Left forelimb (tissue), 1 donor: ENCODE data around the gene HYCC1.
"Not testable (repeated sequence)": the region's sequence is repeated elsewhere in the genome, so short reads cannot be mapped to it uniquely, and the experiment has no call there.

Experiments used
- DNase-seq: peaks from one replicate; pipeline ENCODE4 v3.0.0-alpha.2; 2018; ENCODE audit warnings: low spot score

Gene HYCC1

DNA sequence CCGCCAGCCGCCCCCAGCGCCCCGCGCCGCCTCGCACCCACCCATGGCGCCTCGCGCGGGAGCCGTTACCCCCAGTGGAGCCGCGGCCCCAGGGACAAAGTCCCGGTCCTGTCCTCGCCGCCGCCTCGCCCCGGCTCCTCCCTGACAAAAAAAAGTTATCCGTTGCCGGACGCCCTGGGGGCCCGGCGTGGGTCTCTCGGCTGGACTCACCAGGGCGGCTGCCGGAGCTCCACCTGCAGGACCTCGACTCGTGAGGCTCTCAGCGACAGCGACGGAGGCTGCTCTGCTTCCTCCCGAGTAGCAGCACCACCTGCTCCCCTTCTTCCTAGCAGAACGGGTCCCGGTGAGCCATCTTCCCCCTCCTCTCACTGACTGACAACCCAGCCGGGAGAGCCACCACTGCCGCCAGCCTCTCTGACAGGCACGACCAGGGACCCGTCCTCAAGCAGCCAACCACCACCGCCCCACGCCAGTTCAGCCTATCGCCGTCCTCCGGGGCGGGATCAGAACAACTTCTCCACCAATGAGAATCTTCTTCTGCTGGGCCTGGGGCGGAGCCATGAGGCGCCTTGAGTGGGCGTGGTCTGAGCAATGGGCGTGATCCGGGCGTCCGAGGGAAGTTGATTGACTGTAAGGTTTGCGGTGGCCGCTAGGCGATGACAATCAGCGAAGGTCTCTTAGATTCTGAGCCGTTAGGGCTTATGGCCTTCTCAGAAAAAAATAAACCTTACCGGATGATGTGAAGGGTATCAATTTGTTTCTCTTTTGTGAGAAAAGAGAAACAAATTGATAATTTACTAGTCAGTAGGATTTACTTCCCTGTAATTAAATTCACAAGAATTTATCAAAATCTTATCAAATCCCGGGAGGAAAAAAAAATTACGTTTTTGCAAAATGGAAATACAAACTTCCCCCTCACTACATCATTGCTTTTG lies at the start of gene HYCC1:
Gene HYCC1, minus strand, starts transcription at position 416 of the 935 bp plus-strand sequence. CDS start 23,019 bp downstream, outside the sequence.
- peak; percentile 99 for DNase-seq

DNA sequence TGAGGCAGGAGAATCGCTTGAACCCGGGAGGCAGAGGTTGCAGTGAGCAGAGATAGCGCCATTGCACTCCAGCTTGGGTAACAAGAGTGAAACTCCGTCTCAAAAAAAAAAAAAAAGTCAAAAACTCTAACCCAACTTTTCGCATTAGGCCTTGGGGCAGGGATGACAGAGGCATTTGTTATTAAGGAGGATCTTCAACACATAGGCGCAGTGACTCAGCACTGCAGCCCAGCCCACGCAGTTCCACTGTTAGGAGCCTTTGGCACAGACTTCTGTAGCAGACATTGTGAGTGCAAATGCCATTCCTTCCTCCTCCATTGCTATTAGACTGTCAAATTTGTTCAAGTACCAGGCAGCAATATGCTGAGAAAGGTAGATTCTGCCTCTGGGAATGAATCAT lies 48.5 kb upstream of the HYCC1 start:
- no peak for DNase-seq

DNA sequence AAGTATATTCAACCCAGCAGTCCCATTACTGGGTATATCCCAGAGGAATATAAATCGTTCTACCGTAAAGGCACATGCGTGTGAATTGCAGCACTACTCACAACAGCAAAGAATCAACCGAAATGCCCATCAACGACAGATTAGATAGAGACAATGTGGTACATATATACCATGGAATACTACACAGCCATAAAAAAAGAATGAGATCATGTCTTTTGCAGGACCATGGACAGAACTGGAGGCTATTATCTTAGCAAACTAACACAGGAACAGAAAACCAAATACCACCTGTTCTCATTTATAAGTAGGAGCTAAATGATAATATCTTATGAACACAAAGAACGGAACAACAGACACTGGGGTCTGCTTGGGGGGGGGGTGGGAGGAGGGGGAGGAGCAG lies 47.4 kb upstream of the HYCC1 start:
- DNase-seq: no peak

DNA sequence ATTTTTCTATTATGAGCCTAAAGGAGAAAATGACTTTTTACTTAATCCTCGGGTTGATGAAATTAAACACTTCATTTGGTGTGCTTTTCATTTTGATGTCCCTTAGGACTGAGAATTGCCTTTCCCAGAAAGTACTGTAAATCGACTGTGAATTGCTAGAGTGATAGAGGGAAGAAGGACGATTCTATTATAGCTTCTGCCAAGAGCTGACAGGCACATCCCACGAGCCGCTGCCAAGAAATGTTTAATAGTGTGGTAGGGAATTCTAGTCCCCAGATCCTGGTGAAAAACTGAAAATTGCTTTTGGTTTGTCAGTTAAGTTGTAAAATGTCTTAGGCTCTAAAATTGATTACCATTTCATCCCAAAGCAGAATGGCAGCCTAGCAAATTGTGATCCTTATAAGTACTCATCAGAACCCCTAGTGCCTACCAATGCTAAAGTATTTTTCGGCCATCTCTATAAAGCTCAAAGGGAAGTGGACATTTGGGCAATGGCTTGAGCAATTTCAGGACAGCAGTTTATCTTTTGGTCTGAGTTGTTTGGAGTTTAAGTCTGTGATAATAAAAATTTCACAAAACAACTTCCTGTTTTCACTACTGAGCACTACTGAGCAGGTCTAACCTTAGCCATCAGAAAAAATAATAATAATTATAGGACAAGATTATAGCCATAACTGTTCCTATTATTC lies 44.6 kb upstream of the HYCC1 start:
- DNase-seq: no peak

DNA sequence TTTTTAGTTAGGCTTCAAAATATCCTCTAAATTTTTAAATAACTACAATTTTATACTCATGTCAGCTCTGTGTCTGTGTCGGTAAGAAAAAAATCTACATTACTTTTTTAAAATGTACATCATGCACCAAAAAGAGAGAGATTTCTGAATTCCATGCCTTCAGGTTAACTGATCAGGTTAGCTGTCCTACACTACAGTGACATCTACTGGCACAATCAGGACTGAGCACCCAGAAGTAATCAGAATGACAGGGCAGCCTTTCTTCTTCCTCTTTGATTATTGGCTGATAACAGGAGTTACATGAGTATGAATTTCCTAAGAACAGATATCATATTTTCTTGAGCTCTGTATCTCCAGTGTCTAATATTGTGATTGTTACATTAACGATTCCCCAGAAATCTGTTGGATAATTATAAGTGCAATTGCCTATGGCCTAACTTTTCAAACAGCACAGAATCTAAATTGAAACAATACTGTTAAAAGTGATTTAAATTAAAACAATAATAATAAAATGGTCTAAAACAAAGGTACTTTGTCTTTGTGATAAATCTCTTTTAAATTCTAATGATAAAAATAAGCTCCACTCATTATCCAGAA lies 41.8 kb upstream of the HYCC1 start:
- no peak for DNase-seq

DNA sequence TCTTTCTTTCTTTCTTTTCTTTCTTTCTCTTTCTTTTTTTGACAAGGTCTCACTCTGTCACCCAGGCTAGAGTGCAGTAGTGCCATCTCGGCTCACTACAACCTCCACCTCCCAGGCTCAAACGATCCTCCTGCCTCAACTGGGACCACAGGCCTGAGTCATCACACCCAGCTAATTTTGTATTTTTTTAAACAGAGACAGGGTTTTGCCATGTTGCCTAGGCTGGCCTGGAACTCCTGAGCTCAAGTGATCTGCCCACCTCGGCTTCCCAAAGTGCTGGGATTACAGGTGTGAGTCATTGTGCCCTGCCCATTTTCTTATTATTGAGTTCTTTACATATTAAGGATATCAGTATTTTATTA lies 37.2 kb upstream of the HYCC1 start:
- not testable (repeated sequence) for DNase-seq

DNA sequence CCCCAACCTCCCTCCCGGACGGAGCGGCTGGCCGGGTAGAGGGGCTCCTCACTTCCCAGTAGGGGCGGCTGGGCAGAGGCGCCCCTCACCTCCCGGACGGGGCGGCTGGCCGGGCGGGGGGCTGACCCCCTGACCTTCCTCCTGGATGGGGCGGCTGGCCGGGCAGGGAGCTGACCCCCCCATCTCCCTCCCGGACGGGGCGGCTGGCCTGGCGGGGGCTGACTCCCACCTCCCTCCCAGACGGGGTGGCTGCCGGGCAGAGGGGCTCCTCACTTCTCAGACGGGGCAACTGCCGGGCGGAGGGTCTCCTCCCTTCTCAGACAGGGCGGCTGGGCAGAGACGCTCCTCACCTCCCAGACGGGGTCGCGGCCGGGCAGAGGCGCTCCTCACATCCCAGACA lies 32.4 kb upstream of the HYCC1 start:
- DNase-seq: not testable (repeated sequence)

DNA sequence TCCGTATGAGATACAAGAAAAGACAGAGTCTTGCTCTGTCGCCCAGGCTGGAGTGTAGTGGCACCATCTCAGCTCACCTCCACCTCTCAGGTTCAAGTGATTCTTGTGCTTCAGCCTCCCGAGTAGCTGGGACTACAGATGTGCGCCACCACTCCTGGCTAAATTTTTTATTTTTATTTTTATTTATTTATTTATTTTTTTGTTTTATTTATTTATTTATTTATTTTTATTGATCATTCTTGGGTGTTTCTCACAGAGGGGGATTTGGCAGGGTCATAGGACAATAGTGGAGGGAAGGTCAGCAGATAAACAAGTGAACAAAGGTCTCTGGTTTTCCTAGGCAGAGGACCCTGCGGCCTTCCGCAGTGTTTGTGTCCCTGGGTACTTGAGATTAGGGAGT lies 31.2 kb upstream of the HYCC1 start:
- not testable (repeated sequence) for DNase-seq

DNA sequence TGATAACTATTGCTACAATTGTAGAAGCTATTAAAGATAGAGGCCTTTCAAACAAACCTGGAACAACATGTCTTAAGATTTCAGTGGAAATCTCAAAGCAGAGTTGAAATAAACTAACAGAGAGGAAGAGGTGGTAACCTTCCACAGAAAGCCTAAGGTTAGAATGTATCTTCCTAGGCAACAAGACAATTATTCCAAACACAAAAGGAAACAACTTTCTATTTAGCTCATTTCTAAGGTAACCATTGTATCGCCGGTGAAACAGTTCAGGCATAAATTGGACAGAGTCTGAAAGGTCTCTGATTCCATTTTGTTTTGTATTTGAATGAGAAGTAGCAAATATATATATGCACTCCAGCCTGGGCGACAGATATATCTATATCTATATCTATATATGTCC lies 30.7 kb upstream of the HYCC1 start:
- no peak for DNase-seq

DNA sequence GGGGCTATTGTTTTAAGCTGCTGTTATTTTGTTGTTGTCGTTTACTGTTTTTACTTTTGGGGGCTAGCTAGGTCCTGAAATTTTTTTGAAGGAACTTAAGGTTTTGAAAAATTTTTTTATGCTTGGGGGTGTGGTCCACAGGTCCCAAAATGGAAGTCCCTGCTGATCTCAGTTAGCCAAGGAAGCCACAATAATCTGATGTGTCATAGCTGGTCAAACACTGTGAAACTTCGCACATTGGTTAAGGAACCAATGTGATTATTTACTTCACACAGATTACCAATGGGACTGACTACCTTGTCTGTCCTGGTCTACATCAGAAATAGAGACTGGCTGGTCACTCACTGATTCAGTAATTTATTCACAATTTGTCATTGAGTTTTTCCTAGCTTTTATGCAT lies 29.5 kb upstream of the HYCC1 start:
- no peak for DNase-seq

DNA sequence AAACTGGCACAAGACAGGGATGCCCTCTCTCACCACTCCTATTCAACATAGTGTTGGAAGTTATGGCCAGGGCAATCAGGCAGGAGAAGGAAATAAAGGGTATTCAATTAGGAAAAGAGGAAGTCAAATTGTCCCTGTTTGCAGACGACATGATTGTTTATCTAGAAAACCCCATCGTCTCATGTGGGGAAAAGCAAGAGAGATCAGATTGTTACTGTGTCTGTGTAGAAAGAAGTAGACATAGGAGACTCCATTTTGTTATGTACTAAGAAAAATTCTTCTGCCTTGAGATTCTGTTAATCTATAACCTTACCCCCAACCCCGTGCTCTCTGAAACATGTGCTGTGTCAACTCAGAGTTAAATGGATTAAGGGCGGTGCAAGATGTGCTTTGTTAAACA lies 25.7 kb upstream of the HYCC1 start:
- not testable (repeated sequence) for DNase-seq

DNA sequence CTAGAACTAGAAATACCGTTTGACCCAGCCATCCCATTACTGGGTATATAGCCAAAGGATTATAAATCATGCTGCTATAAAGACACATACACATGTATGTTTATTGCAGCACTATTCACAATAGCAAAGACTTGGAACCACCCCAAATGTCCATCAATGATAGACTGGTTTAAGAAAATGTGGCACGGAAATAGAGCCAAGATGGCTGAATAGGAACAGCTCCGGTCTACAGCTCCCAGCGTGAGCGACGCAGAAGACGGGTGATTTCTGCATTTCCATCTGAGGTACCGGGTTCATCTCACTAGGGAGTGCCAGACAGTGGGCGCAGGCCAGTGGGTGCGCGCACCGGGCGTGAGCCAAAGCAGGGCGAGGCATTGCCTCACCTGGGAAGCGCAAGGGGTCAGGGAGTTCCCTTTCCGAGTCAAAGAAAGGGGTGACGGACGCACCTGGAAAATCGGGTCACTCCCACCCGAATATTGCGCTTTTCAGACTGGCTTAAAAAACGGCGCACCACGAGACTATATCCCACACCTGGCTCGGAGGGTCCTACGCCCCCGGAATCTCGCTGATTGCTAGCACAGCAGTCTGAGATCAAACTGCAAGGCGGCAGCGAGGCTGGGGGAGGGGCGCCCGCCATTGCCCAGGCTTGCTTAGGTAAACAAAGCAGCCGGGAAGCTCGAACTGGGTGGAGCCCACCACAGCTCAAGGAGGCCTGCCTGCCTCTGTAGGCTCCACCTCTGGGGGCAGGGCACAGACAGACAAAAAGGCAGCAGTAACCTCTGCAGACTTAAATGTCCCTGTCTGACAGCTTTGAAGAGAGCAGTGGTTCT lies 21.8 kb upstream of the HYCC1 start:
- not testable (repeated sequence) for DNase-seq

DNA sequence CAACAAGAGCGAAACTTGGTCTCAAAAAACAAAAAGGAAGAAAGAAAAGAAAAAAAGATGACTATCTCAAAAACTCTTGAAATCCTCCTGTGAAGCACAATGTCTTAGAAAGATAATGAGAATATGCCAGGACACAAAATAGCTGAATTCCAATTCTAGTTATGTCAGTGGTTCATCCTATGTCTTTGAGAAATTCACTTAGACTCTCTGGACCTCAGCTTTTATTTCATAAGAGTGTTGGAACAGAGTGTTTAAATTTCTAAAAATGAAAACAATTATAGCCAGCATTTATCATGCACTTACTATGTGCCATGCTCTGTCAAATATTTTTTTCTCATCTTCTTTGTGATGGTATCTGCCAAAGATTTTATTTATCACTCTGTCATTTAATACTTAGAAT lies 13.3 kb upstream of the HYCC1 start:
- DNase-seq: no peak

DNA sequence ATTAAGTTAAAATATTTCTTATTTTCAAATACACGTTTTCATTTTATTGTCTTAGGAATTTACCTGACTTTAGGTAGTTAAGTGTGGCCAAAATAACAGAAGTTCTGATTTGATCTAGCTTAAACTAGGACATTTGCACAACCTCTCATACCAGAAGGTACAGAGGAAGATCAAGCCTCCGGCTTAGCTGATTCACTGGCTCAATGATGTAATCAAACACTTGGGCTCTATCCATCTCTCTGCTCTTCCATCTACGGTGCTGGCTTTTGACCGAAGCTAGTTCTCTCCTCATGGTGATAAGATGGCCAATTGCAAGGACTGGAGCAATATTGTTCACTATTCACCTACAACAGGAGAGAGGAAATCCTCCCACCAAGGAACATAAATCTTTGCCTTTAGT lies 12.2 kb upstream of the HYCC1 start:
- DNase-seq: no peak

DNA sequence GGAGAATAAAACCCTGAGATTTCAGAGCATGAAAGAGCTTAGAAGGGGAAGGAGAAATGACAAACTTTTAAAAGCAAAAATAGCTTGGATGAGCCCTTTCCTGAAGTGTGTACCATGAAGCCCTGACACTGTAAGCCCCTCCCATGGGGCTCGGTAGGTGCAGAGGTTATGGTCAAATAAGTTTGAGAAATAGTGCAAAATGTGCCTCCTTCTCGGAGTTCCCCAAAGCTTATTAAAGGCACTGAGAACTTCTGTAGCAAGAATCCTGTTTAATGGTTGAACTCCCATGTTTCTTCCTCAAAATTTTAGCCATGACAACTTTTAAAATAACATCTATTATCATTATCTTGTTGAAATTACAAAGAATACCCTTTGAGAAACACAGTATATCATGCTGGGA lies 10.5 kb upstream of the HYCC1 start:
- no peak for DNase-seq

DNA sequence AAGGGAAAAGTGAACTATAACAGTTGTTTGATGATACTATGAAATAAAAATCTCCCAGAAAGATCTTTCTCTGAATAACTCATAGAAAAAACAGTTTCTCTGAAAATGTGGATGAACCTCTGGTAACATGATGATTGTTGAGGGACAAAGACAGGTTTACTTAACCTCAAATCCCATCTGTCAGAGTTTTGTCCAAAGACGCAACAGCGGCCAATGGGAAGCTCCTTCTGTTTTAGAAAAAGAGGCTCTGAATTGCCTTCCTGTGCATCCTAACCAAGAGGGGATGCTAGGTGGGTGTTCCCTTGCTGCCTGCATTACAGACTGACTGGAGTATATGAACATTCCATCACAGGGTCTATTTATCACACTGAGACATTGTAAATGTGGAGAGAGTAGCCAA lies 8.9 kb upstream of the HYCC1 start:
- DNase-seq: no peak

DNA sequence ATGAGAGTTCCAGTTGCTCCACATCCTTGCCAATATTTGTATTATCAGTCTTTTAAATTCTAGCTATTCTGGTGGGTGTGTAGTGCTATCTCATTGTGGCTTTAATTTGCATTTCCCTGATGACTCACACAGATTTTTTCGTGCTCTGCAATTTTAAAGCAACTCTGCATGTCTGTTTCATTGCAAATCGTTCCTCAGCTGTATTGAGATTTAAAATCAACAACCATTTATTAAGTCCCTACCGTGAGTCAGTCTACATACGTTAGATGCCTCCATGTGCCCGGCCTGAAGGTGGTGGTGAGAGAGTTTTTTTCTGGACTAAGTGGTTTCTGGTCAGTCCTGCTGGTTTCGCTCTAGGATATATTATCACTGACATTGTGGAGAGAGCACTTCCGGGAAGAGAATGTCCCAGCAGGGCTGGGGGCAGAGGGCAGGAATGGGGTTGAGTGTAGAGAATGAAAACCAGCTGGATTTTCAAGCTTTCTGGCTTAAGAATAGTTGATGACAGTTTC lies 8.4 kb upstream of the HYCC1 start:
- no peak for DNase-seq

DNA sequence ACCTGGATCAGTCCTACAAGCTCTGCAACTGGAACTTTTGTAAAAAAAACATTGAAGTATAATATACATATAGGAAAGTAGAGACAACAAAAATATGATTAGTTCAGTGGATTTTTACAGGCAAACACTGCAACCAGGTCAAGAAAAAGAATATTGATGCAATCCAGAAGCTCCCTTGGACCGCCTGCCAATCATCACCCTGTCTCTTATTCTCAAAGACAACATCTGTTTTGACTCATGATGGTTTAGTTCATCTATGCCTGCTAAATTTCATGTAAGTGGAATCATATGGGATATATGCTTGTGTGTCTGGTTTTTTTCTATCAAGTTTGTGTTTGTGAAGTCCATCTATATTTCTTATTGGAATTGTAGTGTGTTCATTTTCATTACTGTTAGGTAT lies 7.7 kb upstream of the HYCC1 start:
- no peak for DNase-seq

DNA sequence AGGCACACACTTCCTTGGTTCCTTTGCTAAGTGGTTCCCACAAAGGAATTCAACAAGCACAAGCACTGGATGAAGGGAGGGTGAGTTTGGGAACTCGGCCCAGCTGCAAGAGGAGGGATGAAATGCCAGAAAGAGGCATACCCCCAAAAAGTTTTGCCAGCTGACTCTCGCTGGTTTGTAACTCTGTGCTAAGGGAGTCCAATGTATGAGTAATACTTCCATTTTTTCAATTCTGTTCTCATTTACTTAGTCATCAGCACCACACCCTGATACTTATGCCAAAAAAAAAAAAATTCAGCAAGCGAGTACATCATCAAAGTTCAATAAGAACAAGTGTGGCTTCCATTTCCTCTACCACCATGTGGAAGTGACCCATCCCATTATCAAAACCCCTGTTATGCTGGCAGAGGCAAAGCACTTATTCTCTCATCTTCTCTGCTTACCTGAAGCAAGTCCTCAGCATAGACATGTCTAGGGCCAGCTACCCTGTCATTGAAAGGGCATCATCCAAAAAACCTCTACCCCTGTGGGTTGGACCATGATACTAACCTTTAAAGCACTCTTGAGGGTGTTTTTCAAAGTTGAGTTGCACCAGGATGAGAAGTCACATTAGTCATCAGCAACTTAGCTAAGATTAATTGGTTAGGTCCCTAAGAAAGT lies 6.9 kb upstream of the HYCC1 start:
- DNase-seq: no peak

DNA sequence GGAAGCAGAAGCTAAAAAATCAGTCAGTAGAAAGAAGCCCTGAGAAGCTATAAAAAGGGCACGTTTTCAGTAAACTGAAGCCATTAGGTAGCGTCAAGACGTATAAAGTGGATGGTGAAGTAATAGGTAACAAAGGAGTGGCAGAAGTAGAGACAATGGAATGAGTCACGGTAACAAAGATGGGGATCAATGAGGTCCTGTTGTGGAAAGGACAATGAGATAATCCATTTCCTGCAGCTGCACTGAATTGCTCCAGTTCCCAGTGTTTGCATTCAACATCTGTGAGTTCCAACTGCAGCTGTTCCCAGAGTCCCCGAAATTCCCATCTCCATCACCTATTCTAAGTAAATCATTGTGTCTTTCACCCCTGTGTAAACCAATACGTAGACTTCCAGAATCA lies 4.8 kb upstream of the HYCC1 start:
- DNase-seq: no peak

DNA sequence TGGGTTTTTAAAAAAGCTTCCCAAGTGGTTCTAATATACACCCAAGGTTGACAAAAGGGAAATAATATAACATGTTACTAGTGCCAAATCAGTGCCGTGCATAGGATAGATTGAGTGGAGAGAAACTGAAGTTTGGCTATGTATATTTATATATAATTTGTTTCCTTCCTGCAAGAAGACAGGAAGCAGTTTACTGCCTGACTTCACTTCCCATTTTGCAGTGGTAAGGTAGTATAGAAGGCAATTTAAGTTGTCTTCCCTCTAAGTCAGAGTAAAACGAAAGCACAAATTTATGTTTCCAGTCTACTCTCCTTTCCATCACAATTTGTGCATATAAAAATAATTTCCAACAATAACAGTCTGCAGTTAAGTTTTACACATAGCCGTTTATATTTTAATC lies 3.4 kb upstream of the HYCC1 start:
- DNase-seq: no peak
